ENCODE measurements around the gene PBX4. TPM values are rescaled to one million over a fixed set of nuclear protein-coding genes. Genes with fewer than 3 reads are reported as not detected.
A peak's percentile ranks its signal among the peaks of the same experiment; 100 is the strongest.

The PBX4 gene
- total and polyA plus RNA-seq, 12 donors, result 0.28 to 6.3 (median 0.81) TPM; not detected in 4

DNA sequence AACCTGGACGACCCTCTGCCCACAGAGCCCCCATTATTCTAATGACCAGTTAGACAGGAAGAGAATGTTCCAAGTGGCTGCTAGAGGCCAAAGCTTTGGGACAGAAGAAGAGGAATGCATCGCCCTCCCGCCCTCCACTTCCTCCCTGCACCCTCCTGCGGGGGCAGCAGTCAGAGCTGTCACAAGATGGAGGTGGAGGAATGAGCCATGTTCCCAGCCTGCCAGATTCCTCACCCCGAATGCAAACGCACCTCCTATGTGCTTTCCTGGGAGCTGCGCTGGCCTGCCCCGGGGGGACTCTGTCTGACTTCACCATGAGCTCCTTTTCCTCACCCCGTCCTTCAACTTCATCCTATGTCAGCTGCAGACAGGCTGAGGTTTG lies 88.1 kb downstream of the PBX4 start:
- H3K27me3 ChIP-seq, result no peaks in the 10 kb centered on the region
- intact Hi-C loops (cut with DNase I), result loop anchor here in 1 of 2 donors (5.0 kb wide), 1 partner anchor 427 kb away; no protein-coding TSS in a partner anchor
- H3K9me3 ChIP-seq (replicated peaks in 1 of 3), result no peaks in the 10 kb centered on the region
- peaks cover 0 to 17% of the 10 kb centered on the region in 2 donors for H3K36me3 ChIP-seq (replicated peaks in 1 of 2)
- no peak overlapping the region for H3K4me3 ChIP-seq
- H3K27ac ChIP-seq, result no peak overlapping the region
- no peaks in the 10 kb centered on the region for H3K4me1 ChIP-seq (replicated peaks in 1 of 2)
- DNase-seq, result no peak
- WGBS, 4 donors, result 49 to 58% (median 51%) methylated on average over 8 to 9 of the region's 9 CpGs
- no peak for TF ChIP-seq POLR2A (IDR thresholded peaks at IDR 0.05)
- TF ChIP-seq, protein P1, sequence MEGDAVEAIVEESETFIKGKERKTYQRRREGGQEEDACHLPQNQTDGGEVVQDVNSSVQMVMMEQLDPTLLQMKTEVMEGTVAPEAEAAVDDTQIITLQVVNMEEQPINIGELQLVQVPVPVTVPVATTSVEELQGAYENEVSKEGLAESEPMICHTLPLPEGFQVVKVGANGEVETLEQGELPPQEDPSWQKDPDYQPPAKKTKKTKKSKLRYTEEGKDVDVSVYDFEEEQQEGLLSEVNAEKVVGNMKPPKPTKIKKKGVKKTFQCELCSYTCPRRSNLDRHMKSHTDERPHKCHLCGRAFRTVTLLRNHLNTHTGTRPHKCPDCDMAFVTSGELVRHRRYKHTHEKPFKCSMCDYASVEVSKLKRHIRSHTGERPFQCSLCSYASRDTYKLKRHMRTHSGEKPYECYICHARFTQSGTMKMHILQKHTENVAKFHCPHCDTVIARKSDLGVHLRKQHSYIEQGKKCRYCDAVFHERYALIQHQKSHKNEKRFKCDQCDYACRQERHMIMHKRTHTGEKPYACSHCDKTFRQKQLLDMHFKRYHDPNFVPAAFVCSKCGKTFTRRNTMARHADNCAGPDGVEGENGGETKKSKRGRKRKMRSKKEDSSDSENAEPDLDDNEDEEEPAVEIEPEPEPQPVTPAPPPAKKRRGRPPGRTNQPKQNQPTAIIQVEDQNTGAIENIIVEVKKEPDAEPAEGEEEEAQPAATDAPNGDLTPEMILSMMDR (IDR thresholded peaks at IDR 0.05), result no peak

DNA sequence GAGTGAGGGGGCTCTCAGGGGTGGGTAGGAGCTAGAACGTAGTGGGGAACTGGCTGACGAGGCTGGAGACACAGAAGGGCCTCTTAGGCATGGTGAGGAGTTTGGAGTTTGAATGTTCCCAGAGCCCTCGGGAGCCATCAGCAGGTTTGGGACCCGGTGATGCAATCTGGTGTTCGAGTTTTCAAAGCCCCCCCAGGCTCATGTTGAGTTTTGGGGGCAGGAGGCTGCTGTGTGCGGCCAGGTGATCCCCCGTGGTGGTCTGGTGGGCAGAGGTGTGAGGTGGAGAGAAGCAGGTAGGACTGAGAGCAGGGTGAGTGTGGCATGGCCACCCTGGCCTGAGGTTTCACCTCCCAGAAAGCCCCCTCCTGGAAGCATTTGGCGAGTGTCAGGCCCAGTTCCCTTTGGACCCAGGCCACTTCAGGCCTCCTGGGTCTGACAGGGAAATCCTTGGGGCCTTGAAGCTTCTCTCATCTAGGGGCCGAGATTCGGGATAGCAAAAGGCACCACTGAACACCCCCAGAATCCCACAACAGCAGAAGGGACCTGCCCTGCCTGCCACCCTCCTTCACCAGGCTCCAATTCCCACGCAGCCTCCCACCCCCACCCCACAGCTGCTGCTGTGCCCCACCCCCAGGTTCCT lies 88.6 kb downstream of the PBX4 start:
- DNase-seq, result no peak
- Histone ChIP-seq H3K27me3 (no peaks in the 10 kb centered on the region), H3K36me3 (replicated peaks in 1 of 2) (peaks cover 0 to 17% of the 10 kb centered on the region in 2 donors), H3K27ac (no peak overlapping the region), H3K4me1 (replicated peaks in 1 of 2) (no peaks in the 10 kb centered on the region), H3K4me3 (no peak overlapping the region), H3K9me3 (replicated peaks in 1 of 3) (no peaks in the 10 kb centered on the region)
- TF ChIP-seq, protein P1 (IDR thresholded peaks at IDR 0.05), result no peak
- TF ChIP-seq POLR2A (IDR thresholded peaks at IDR 0.05), result no peak
- WGBS, 4 donors, result 66 to 70% (median 68%) methylated on average over 7 to 11 of the region's 11 CpGs
- intact Hi-C loops (cut with DNase I), result loop anchor here in 1 of 2 donors (5.0 kb wide), 1 partner anchor 427 kb away; no protein-coding TSS in a partner anchor

DNA sequence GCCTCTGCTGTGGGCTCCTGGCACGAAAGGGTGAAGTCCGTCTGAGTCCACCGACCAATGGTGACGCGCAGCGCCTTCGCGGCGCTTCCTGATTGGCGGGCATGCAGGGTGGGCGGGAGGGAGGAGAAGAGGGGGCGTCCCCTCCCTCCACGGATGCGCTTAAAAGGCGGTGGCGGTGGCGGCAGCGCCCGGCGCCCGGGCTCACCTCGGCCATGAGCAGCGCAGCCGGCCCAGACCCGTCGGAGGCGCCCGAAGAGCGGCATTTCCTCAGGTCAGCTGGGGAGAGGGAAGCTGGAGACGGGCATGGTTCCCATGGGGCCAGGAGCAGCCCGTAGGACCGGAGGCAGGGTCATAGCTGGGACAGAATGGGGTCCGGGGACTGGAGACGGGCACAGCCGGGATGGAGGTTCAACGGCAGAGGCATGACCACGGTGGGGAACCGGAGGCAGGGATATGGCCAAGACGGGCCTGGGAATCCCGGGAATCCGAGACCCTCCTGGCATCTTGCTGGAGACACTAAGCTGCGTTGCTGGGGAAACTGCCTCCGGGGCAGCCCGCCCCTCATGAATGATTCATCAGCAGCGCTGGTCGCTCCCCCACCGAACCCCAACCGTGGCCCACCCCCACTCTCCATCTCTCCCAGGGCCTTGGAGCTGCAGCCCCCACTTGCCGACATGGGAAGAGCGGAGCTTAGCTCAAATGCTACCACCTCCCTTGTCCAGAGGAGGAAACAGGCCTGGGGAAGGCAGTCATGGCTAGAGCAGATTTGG lies 89.6 kb downstream of the PBX4 start, which contains the start of gene YJEFN3:
Gene YJEFN3, plus strand, starts transcription at position 191 of the 770 bp plus-strand sequence. Its CDS starts 22 bp downstream, at position 213.
- no peaks in the 10 kb centered on the region for H3K9me3 ChIP-seq (replicated peaks in 1 of 3)
- no peak within 1 kb of the TSS for H3K4me3 ChIP-seq
- TF ChIP-seq POLR2A (IDR thresholded peaks at IDR 0.05), result no peak
- TF ChIP-seq, protein P1 (IDR thresholded peaks at IDR 0.05), result no peak
- 42 to 60% (median 50%) methylated on average over 9 to 50 of the region's 50 CpGs for WGBS, 4 donors
- no peak within 1 kb of the TSS for H3K27ac ChIP-seq
- H3K4me1 ChIP-seq (replicated peaks in 1 of 2), result no peaks in the 10 kb centered on the region
- intact Hi-C loops (cut with DNase I), result no loop called here
- peak in 3 of 7 donors; percentile 34 to 76 (median 36) for DNase-seq
- H3K36me3 ChIP-seq (replicated peaks in 1 of 2), result peaks cover 0 to 17% of the 10 kb centered on the region in 2 donors
- no peaks in the 10 kb centered on the region for H3K27me3 ChIP-seq

Data from adrenal gland (tissue), 12 donors.